Mammary epithelial cell (primary cell): ENCODE results near the gene DDX10.

Experiments used
- EZH2 ChIP-seq: IDR thresholded peaks from 2 replicates; pipeline ENCODE4 v1.6.1; 2012; ENCODE audit warnings: low read length, inconsistent platforms, borderline replicate concordance
- TF ChIP-seq, protein P1 (sequence below), 2 donors: IDR thresholded peaks in 1 of 2; conservative IDR thresholded peaks in 1 of 2; 2 replicates each; pipeline ENCODE4 v1.5.1; 2011 to 2012; ENCODE audit warnings: inconsistent platforms in 2 of 2, low read length in 2 of 2, mild to moderate bottlenecking in 2 of 2, control low read depth in 1 of 2, low read depth in 1 of 2; ENCODE audit not compliant: insufficient read depth in 1 of 2; ENCODE audit errors: extremely low read depth in 1 of 2

DNA sequence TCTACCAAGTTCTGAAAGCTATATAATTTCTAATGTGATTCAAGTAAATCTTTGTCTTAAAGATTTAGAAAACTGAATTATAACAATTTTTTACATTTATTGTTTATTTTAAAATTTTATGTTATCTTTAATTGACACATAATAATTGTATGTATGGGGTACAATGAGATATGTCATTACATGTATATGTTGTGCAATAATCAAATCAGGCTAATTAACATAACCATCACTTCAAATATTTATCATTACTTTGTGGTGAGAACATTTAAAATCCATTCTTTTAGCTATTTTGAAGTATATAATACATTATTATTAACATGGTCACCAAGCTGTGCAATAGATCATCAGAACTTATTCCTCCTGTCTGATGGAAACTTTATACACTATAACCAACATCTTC is 181.1 kb downstream of the DDX10 start:
- TF ChIP-seq, protein P1, sequence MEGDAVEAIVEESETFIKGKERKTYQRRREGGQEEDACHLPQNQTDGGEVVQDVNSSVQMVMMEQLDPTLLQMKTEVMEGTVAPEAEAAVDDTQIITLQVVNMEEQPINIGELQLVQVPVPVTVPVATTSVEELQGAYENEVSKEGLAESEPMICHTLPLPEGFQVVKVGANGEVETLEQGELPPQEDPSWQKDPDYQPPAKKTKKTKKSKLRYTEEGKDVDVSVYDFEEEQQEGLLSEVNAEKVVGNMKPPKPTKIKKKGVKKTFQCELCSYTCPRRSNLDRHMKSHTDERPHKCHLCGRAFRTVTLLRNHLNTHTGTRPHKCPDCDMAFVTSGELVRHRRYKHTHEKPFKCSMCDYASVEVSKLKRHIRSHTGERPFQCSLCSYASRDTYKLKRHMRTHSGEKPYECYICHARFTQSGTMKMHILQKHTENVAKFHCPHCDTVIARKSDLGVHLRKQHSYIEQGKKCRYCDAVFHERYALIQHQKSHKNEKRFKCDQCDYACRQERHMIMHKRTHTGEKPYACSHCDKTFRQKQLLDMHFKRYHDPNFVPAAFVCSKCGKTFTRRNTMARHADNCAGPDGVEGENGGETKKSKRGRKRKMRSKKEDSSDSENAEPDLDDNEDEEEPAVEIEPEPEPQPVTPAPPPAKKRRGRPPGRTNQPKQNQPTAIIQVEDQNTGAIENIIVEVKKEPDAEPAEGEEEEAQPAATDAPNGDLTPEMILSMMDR (conservative IDR thresholded peaks at IDR 0.05 in 1 of 2, IDR thresholded peaks at IDR 0.05 in 1 of 2; ENCODE audit: extremely low read depth in 1 of 2, insufficient read depth in 1 of 2, low read depth in 1 of 2, low read length in 2 of 2) = no peak
- no peak for TF ChIP-seq EZH2
